Measurements from ENCODE around the gene CAMK2D.

Gene CAMK2D

DNA sequence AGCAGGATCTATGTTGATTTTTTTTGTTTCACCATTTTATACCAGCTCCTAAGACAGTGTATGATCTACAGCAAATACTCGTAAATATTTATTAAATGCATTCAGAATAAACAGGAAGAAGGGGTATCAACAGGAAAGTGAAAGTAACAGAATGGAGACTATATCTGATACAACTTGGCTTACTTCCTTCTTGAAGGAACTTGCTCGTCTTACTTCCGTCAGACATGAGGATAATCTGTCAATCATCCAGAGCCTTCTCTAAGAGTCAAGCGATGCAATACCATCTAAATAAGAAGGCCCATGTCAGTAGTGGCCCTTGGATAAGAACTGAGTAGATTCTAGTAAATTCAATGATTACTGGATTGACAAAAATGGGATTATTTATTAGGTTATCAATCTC is 84.2 kb downstream of the CAMK2D start:
- no peak for DNase-seq

GRCh38 chr4:113675731-113676697 is 85.5 kb downstream of the CAMK2D start:
- no peak for DNase-seq

GRCh38 chr4:113674733-113675132 is 86.8 kb downstream of the CAMK2D start:
- no peak for DNase-seq

GRCh38 chr4:113674251-113674650 is 87.3 kb downstream of the CAMK2D start:
- no peak for DNase-seq

DNA sequence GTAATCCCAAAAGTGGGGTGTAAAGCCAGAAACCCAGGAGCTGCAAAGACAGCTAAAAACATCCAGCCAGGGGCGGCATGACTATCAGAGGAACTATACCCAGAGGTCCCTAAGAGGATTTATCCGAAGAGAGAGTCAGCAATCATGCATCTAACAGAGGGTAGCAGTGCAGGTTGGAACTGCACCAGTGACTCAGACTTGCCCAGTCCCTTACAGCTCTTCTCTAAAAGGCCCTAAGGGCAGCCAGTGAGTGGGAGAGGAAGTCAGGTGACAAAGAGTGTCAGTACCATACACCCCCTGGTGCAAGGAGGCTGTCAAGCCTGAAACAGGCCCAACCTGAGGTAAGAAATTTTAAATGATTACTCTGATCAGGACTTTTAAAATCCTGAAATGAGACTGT is 88.1 kb downstream of the CAMK2D start:
- no peak for DNase-seq

- no peak for DNase-seq
Observed at GRCh38 chr4:113666386-113667114, 95.0 kb downstream of the CAMK2D start.

DNA sequence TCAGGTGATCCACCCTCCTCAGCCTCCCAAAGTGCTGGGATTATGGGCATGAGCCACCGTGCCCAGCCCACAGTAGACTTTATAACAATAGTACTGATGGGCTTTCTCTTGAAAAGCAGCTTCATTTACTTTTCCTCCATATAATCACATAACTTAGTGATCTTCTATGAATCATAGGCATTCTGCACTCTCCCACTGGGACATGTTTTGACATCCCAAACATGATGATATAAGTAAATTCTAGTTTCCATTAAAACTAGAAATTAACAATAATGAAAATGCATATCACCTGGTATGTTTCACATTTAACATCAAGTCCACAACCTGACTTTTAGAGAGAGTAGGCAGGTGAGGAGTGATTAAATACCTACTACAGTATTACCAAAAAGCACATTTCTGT is 96.5 kb downstream of the CAMK2D start:
- no peak for DNase-seq

DNA sequence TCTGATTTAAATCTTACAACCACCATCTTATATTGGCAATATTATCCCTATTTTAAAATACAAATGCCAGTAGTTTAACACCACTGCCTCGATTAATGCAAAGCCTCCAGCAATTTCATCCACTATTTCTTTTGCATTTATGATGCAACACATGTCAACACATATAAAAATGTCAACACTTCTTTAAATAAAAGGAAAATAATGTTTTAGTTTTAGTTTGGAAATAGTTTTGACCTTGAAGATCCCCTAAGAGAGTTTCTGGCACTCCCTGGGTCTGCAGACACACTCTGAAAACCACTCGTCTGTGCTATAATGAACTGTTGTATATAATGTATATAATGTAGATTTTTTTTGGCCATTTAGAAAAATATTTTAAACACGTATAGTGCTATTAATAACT is 99.0 kb downstream of the CAMK2D start:
- no peak for DNase-seq

DNA sequence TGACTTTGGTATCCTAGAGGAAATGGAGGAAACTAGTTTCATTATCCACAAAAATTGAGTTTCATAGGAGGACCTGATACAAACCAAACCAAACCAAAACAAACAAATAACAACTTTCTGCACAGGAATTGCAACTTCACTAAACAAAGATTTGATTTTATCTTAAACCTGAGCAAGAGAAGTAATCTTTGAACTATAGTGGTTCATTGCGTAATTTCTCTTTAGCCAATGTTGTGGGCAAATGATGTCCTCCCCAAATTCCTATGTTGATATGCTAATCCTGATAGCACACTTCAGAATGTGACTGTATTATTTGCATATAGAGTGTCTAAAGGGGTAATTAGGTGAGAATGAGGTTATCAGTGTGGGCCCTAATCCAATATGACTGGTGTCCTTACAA is 102.4 kb downstream of the CAMK2D start:
- DNase-seq, result no peak

DNA sequence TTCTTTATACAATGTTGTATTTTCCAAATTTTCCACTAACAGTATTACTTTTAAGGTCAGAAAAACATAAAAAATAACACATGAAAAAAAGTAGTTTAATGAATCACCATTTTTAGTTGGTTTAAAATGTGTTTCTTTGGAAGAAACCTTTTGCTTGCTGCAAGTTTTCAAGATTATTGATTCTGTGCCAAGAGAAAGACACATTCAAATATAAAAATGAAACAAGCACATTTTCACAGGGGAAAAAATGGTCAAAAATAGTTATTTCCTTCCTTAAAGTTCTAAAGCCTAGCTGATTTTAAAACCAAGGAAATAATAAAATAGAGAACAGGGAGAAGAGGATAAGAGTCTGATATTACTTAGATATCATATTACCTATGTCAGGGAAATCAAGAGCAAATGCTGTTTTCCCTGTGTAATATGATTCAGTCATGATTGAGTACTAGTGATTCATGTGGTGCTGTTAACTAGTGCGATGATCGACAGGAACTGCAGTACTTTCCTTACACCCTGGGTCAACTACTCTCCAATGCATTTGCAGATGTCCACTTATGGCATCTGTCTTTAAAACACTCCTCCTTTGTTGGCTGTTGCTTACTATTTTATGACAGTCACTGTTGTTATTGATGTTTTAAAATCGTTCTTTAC is 103.8 kb downstream of the CAMK2D start:
- DNase-seq, result no peak

GRCh38 chr4:113653871-113654270 is 107.7 kb downstream of the CAMK2D start:
- no peak for DNase-seq

DNA sequence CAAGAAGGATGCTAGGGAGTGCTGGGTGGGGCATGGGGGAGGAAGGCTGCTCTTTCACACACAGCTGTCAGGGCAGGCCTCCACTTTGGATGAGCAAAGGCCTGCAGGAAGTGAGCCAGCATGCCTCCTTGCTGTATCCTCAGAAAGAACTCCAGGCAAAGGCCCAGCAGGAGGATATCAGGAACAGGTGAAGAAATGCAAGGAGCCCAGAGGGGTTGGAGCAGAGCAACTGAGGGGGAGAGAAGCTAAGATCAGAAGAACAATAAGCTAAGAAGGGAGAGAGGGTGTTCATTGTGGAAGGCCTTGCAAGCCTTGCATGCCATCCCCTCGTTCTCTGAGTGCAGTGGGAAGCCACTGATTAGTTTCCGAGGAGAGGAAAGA is 115.1 kb downstream of the CAMK2D start:
- DNase-seq, result no peak

DNA sequence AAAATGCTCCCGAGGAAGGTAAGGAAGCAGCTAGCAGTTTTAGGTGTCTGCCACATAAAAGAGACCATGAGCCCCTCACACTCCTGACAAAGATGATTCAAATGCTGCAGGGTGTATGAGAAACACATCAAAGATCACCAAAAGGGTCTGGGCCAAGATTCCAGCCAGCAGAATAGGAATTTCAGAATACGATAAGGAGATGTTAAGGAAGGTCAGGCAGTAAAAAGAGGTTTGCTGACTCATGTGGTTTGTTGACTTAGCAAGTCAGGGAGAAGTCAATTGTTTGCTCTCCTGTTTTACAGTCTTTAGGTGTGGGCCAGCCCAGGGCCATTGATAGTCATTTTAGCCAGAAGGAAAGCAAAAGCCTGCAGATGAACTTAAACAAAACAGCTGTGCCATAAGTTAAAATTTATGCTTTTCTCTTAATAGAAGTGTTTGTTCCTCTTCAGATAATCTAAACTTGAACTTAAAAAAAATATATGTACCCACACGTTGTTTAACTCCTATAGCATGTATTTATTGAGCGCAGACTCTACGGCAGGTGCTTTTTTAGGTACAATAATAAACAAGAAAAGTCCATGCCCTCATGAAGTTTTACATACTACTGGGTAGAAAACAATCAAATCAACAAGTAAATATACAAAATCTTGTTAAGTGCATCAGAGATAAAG is 115.6 kb downstream of the CAMK2D start:
- no peak for DNase-seq

DNA sequence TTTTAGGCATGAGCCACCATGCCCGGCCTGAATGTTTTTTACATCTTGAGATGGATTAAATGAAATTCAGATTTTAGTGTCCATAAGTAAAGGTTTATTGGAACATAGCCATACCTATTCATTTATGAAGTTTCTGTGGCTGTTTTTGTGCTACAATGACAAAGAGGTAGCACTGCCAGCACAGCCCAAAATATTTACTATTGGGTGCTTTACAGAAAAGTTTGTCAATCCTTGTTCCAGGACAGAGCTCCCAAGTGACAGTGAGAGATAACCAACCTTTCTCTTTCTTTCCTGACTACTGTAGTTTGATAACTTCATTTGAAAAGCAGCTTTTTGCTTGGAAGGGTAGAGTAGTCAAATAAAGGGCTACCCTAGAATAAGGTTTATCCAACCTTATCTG is 116.2 kb downstream of the CAMK2D start:
- DNase-seq, result no peak

GRCh38 chr4:113644398-113644797 is 117.1 kb downstream of the CAMK2D start:
- DNase-seq, result no peak

DNA sequence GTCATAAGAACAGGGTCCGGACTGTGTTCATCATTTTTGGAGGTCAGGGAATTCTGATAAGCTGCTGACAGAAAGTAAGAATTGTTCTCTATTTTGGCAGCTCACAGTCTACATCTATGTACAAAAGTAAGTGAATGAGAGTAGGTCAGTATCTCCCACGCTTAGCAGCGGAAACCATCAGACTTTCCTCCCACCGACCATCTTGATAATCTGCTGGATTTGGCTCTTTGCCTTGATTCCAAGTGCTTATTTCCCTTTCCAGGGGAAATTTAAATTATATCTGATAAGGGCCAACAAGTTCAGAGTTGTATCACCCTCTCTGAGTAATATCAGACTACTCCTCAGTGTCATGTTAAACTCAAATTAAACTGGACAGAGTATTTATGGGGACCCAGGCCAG is 118.0 kb downstream of the CAMK2D start:
- DNase-seq, result no peak

DNA sequence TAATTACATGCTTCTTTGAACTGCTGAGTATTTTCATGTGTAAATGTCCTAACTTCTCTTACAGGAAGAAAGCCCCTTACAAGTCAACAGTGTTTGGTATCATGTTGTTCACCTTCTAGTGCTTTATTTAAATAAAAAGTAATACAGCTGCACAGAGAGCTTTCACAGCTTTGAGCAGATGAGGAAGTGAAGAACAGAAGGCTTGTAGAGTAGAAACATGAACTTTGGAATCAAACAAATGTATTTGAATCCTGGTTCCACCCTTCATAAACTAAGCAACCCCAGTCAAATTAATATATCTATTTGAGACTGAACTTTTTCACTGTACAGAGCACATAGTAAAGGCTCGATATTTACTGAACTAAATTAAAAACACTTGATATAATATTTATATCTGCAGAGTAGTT is 120.5 kb downstream of the CAMK2D start:
- DNase-seq, result no peak

- no peak for DNase-seq
Observed at GRCh38 chr4:113639326-113639725, 122.2 kb downstream of the CAMK2D start.

DNA sequence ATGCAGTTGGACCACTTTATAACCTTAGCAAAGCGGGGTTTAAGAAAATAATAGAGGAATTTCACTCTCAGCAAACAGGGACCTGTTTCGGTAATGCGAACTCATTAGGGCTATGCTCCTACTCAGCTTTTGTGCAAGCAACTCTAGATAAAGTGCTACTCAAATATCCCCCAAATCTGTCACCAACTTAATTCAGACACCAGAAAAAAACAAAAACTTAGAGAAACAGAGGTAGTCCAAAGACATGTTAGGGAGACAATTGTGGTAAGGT is 123.0 kb downstream of the CAMK2D start:
- no peak for DNase-seq

GRCh38 chr4:113637823-113638561 is 123.5 kb downstream of the CAMK2D start:
- DNase-seq, result no peak

- DNase-seq, result no peak
Observed at GRCh38 chr4:113637363-113637762, 124.2 kb downstream of the CAMK2D start.

- DNase-seq, result peak; percentile 29
Observed at GRCh38 chr4:113636877-113637276, 124.7 kb downstream of the CAMK2D start.

DNA sequence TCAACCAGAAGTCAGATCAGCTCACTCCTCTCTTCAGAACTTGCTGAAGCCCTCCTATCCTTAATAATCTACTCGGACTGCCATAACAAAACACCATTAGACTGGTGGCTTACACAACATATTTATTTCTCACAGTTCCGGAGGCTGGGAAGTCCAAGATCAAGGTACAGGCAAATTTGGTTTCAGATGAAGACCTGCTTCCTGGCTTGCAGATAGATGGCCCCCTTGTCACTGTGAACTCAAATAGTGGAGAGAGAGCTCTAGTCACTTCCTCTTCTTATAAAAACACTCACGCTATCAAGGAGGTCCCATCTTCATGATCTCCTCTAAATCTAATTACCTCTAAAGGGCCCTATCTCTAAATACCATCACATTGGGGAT is 125.1 kb downstream of the CAMK2D start:
- DNase-seq, result peak; percentile 20

All from GF-D8 (cell line).